GM18502 (cell line): Measurements from ENCODE around the gene PHACTR1.
"Not testable (repeated sequence)": the region's sequence is repeated elsewhere in the genome, so short reads cannot be mapped to it uniquely, and the experiment has no call there.

Source experiments
- ATAC-seq: cut with Tn5 transposase; IDR thresholded peaks from one replicate; pipeline ENCODE4 v1.9.1; 2021; ENCODE audit warnings: mild to moderate bottlenecking; ENCODE audit not compliant: unreplicated experiment, poor library complexity

The PHACTR1 gene

DNA sequence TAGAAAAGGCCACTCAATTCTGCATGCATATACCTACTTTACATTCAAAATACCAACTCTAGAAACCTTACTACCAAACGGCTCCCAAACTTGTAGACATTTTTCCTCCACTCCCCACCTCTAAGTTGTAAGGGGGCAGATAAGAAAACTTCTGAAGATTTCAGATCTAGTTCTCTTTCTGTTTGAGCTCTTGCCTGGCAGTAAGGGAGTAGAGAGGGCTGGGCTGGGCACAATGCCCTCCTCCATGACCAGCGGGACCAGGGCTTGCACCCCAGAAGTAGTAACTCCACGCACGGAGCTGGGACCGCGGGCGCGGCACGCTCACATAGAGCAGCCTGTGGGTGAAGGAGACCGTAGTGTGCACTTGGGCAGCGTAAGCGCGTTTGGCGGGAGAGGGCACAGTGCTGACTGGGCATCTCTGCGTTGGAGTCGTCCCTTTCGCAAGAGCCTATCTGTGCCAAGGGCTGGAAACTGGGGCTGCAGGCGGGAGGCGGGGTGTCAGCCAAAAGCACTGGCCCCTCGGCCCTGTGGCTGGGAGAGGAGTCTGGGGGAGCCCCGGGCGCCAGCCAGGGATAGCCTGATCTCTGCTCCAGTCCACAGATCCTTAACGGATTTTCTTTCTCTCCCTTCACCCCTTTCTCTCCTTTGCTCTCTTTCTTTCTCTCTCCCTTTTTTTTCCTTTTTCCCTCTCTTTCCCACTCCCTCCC is 32.4 kb downstream of the PHACTR1 start:
- ATAC-seq: no peak

DNA sequence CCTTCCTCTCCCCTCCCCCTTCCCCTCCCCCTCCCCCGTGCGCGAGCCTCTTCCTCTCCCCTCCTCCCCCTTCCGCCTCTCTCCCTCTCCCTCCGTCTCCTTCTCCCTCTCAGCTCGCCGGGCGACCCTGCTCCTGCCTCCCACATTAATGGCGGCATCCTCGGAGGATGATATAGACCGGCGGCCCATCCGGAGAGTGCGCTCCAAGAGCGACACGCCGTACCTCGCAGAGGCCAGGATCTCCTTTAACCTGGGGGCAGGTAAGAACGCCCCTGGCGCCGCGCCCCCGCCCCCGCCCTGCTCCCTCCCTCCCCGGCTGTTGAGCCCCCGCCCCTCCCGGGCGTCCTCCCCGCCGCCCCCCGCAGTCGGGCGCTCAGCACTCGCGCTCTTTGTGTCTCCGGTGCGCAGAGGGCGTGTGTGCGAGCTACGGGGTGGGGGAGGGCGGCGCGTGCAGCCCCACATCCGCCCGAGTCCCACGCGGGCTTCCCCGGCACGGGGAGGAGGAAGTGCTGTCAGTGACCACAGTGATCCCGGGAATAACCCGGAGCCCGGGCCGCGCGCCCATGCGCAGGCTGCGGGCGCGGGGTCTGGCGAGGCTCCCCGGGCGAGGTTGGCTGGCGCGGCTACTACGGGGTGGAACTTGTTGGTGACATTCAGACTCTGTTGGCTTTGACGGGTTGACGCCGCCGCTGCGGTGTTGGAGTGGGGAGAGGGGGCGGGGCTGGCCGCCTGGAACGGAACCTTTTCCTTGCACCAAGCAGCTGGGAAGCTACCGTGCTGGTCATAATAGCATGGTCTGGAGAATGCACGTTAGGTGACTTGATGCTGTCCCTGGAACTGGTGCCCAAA is 33.2 kb downstream of the PHACTR1 start:
- ATAC-seq: no peak

DNA sequence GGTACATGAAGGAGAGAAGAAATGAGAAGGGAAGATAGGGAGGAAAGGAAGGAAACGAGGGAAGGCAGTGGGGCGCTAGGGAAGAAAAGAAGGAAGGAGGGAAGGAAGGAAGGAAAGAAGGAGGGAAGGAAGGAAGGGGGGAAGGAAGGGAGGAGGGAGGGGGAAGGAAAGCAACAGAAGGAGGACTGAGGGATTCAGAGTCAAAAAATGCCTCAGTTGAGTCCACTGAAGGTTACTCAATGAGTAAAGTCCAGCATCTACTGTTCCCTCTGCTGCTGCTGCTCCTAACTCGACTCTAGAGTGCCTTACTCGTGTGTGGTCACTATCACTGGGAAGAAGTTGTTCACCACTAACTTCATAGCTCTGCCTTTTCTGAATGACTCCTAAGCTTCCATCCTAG is 33.8 kb downstream of the PHACTR1 start:
- ATAC-seq: no peak

- no peak for ATAC-seq
Measured at GRCh38 chr6:12751694-12752325, 35.2 kb downstream of the PHACTR1 start.

GRCh38 chr6:12753036-12753435 is 36.5 kb downstream of the PHACTR1 start:
- ATAC-seq: no peak

GRCh38 chr6:12760226-12760625 is 43.7 kb downstream of the PHACTR1 start:
- no peak for ATAC-seq

- no peak for ATAC-seq
Measured at GRCh38 chr6:12760911-12761310, 44.3 kb downstream of the PHACTR1 start.

GRCh38 chr6:12761376-12762115 is 45.0 kb downstream of the PHACTR1 start:
- ATAC-seq: no peak

GRCh38 chr6:12762731-12763434 is 46.3 kb downstream of the PHACTR1 start:
- not testable (repeated sequence) for ATAC-seq

- ATAC-seq: no peak
Measured at GRCh38 chr6:12766365-12766764, 49.8 kb downstream of the PHACTR1 start.

GRCh38 chr6:12767016-12767415 is 50.4 kb downstream of the PHACTR1 start:
- no peak for ATAC-seq

DNA sequence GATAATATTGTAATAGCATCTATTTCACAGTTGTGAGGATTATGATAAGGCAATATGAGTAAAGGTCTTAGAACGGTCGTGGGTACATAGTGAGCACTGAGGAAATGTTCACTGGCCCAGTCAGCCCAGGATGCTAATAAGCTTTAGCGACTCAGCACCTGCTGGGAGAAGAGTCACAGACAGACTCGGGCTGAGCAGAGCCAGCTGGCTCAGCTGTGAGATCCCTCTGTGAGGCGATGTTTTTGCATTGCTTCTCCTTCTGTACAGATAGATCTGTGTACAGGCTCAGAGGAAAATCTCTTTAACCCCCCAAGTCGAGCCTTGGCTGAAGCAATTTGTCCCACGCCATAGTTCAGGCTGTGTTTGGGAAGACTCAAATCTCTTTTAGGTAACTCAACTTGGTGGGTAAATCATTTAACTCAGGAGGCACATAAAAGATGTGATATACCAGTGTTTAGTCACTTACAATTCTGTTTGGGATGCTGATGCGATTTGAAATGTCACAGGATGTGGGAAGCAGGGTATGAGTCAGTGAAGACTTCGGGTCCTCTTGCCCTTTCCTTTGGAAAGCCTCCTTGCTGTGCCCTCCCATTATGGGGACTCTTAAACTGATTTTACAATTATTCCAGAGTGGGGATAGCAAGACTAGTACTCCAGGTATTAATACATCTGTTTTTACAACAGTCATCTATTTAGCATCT is 53.1 kb downstream of the PHACTR1 start:
- ATAC-seq: no peak

GRCh38 chr6:12772416-12772815 is 55.8 kb downstream of the PHACTR1 start:
- ATAC-seq: no peak

GRCh38 chr6:12776291-12776690 is 59.7 kb downstream of the PHACTR1 start:
- ATAC-seq: no peak

- ATAC-seq: no peak
Measured at GRCh38 chr6:12779772-12780171, 63.2 kb downstream of the PHACTR1 start.

- ATAC-seq: no peak
Measured at GRCh38 chr6:12782136-12782535, 65.6 kb downstream of the PHACTR1 start.

DNA sequence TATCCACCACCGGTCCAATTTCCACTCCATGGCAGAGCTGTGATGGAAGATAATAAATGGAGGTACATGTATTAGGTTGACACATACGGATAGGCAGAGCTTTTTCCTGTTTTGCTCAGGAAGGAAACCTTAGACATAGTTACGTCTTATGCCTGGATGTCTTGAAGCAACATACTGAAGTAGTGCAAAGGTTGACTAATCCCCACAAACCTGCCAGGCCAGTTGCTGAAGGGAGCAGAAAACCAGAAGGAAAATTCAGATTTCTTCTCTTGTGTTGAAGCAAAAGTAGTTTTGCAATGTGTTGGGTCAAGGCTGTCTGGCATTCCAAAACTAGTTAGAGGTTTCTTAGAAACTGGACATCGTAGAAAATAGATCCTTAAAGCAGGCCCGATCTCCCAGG is 68.7 kb downstream of the PHACTR1 start:
- no peak for ATAC-seq

- ATAC-seq: no peak
Measured at GRCh38 chr6:12785921-12786320, 69.4 kb downstream of the PHACTR1 start.

GRCh38 chr6:12791371-12791770 is 74.8 kb downstream of the PHACTR1 start:
- no peak for ATAC-seq
